ENCODE results near the gene KIF19.

The KIF19 gene

DNA sequence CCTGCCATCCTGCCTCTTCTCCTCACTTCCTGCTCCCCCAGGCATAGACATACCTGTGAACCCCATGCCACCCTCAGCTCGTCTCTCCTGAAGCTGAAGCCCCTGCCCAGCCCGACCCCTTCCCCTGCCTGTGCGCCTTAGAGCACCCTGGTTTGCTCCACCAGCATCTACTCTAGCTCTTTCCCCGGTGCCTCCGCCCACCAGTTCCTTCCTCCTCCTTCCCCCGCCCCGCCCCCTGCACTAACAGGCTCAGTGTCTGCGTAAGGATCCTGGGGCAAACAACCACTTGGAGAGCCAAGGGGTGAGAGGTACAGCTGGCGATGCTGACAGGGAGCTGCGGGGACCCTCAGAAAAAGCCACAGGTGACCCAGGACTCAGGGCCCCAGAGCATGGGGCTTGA is 43.2 kb downstream of the KIF19 start:
- no peaks in the 10 kb centered on the region for H3K9me3 ChIP-seq (ENCODE audit: control insufficient read depth in 1 of 2, low read length in 2 of 2)
- peaks cover 0 to 13% of the 10 kb centered on the region in 2 donors for H3K4me1 ChIP-seq (ENCODE audit: control insufficient read depth in 1 of 2, insufficient read depth in 2 of 2, low read length in 2 of 2)
- no peak overlapping the region for H3K27ac ChIP-seq (ENCODE audit: low read length)
- H3K27me3 ChIP-seq (ENCODE audit: low read depth, low read length), result peaks cover 5% of the 10 kb centered on the region
- H3K36me3 ChIP-seq (ENCODE audit: control insufficient read depth in 1 of 2, insufficient read depth in 2 of 2, low read length in 2 of 2), result no peaks in the 10 kb centered on the region
- no peak overlapping the region for H3K4me3 ChIP-seq (ENCODE audit: low read depth in 1 of 2, low read length in 2 of 2)

GRCh38 chr17:74369665-74370490 is 43.9 kb downstream of the KIF19 start:
- peaks cover 5% of the 10 kb centered on the region for H3K27me3 ChIP-seq (ENCODE audit: low read depth, low read length)
- H3K9me3 ChIP-seq (ENCODE audit: control insufficient read depth in 1 of 2, low read length in 2 of 2), result no peaks in the 10 kb centered on the region
- H3K27ac ChIP-seq (ENCODE audit: low read length), result no peak overlapping the region
- H3K4me3 ChIP-seq (ENCODE audit: low read depth in 1 of 2, low read length in 2 of 2), result no peak overlapping the region
- peaks cover 0 to 13% of the 10 kb centered on the region in 2 donors for H3K4me1 ChIP-seq (ENCODE audit: control insufficient read depth in 1 of 2, insufficient read depth in 2 of 2, low read length in 2 of 2)
- no peaks in the 10 kb centered on the region for H3K36me3 ChIP-seq (ENCODE audit: control insufficient read depth in 1 of 2, insufficient read depth in 2 of 2, low read length in 2 of 2)

GRCh38 chr17:74371653-74372147 is 45.7 kb downstream of the KIF19 start:
- Histone ChIP-seq H3K4me1 (ENCODE audit: control insufficient read depth in 1 of 2, insufficient read depth in 2 of 2, low read length in 2 of 2) (peaks cover 0 to 13% of the 10 kb centered on the region in 2 donors), H3K36me3 (ENCODE audit: control insufficient read depth in 1 of 2, insufficient read depth in 2 of 2, low read length in 2 of 2) (no peaks in the 10 kb centered on the region), H3K9me3 (ENCODE audit: control insufficient read depth in 1 of 2, low read length in 2 of 2) (no peaks in the 10 kb centered on the region), H3K4me3 (ENCODE audit: low read depth in 1 of 2, low read length in 2 of 2) (no peak overlapping the region), H3K27me3 (ENCODE audit: low read depth, low read length) (peaks cover 5% of the 10 kb centered on the region), H3K27ac (ENCODE audit: low read length) (no peak overlapping the region)

- no peak overlapping the region for H3K4me3 ChIP-seq (ENCODE audit: low read depth in 1 of 2, low read length in 2 of 2)
- H3K36me3 ChIP-seq (ENCODE audit: control insufficient read depth in 1 of 2, insufficient read depth in 2 of 2, low read length in 2 of 2), result no peaks in the 10 kb centered on the region
- H3K9me3 ChIP-seq (ENCODE audit: control insufficient read depth in 1 of 2, low read length in 2 of 2), result no peaks in the 10 kb centered on the region
- H3K27me3 ChIP-seq (ENCODE audit: low read depth, low read length), result peaks cover 9% of the 10 kb centered on the region
- peaks cover 0 to 13% of the 10 kb centered on the region in 2 donors for H3K4me1 ChIP-seq (ENCODE audit: control insufficient read depth in 1 of 2, insufficient read depth in 2 of 2, low read length in 2 of 2)
- H3K27ac ChIP-seq (ENCODE audit: low read length), result no peak overlapping the region
These were observed 46.4 kb downstream of the KIF19 start for GRCh38 chr17:74372426-74372825.

DNA sequence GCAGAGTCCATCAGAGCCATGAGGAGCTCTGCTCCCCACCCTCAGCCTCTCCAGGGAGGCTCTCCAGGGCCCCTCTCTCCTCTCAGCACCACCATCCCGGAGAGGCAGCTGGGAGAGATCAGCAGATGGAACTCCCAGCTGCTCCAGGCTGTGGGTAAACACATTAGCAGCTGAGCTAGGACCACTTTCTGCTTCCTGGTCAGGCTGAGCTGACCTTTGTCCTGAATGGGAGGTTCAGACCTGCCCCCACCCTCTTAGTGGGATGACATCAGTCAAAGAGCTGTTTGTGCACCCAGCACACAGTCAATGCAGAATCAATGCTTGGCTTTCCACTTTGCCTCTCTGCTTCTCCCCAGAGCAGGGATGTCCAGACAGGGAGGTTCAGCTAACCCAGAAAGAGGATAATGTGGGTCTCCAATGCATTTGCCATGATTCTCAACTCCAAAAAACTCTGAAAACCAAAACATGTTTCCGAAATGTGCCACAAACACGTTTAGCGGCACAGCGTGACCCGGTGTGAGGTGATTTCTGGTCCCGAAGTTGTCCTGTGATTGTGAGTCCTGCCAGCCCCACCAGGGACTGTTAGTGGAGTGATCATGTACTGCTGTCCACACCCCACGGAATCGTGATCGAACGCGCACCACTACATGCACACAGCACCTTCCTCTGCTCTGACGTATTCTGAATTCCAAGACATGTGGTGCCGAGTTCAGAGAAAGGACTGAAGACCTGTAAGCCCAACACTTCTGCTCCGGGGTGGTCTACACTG is 48.0 kb downstream of the KIF19 start:
- Histone ChIP-seq H3K27ac (ENCODE audit: low read length) (peak overlapping the region; percentile 31), H3K36me3 (ENCODE audit: control insufficient read depth in 1 of 2, insufficient read depth in 2 of 2, low read length in 2 of 2) (no peaks in the 10 kb centered on the region), H3K9me3 (ENCODE audit: control insufficient read depth in 1 of 2, low read length in 2 of 2) (no peaks in the 10 kb centered on the region), H3K27me3 (ENCODE audit: low read depth, low read length) (peaks cover 4% of the 10 kb centered on the region), H3K4me1 (ENCODE audit: control insufficient read depth in 1 of 2, insufficient read depth in 2 of 2, low read length in 2 of 2) (peaks cover 0 to 5% of the 10 kb centered on the region in 2 donors), H3K4me3 (ENCODE audit: low read depth in 1 of 2, low read length in 2 of 2) (no peak overlapping the region)

DNA sequence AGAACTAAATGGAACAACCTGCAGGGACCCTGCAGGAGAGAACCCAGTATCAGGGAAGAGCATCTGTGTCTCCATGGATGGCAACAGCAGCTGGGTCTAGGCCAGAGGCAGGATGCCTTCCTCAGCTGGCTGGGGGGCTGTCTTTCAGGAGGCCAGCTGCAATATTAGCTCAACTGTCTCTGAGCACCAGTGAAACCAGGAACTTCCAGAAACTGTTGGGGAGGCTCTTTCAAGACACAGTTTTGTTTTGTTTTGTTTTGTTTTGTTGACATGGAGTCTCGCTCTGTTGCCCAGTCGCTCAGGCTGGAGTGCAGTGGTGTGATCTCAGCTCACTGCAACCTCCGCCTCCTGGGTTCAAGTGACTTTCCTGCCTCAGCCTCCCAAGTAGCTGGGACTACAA is 48.8 kb downstream of the KIF19 start:
- no peak overlapping the region for H3K27ac ChIP-seq (ENCODE audit: low read length)

DNA sequence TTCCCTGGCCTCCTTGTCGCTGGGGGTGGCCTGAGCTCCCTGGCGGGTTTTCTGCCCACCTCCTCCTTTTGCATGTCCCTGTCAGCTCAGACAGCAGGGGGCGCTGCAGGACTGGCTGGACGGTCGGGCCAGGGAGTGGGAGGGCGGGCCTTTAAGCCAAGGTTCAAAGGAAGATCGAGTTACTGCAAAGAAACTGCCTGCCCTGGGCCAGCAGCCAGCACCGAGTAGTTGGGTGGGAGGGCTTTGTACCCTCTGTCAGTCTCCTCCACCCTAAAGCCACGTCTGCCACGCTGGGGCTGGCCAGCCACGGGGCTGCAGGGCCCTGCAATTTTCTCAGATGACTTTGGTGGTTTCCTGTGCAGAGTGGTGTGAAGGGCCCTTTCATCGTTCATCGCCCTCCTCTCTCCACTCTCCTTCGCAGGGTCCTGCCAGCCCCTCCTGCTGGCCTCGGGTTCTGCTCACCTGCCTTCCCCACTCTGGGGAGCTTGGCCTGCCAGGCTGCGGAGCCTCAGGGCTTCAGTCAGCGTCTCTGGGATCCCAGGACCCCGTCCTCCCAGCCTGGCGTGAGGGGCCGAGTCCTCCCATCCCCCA is 53.6 kb downstream of the KIF19 start:
- H3K27ac ChIP-seq (ENCODE audit: low read length), result no peak overlapping the region
- no peaks in the 10 kb centered on the region for H3K36me3 ChIP-seq (ENCODE audit: control insufficient read depth in 1 of 2, insufficient read depth in 2 of 2, low read length in 2 of 2)
- H3K4me1 ChIP-seq (ENCODE audit: control insufficient read depth in 1 of 2, insufficient read depth in 2 of 2, low read length in 2 of 2), result peaks cover 8 to 14% of the 10 kb centered on the region in 2 donors
- peak overlapping the region; percentile 26 to 45 for H3K4me3 ChIP-seq (ENCODE audit: low read depth in 1 of 2, low read length in 2 of 2)
- H3K27me3 ChIP-seq (ENCODE audit: low read depth, low read length), result peaks cover 4% of the 10 kb centered on the region
- no peaks in the 10 kb centered on the region for H3K9me3 ChIP-seq (ENCODE audit: control insufficient read depth in 1 of 2, low read length in 2 of 2)

More for the DNA sequence above, 48.8 kb downstream of the KIF19 start:
- H3K4me3 ChIP-seq (ENCODE audit: low read depth in 1 of 2, low read length in 2 of 2), result no peak overlapping the region
- H3K4me1 ChIP-seq (ENCODE audit: control insufficient read depth in 1 of 2, insufficient read depth in 2 of 2, low read length in 2 of 2), result peaks cover 4 to 8% of the 10 kb centered on the region in 2 donors
- no peaks in the 10 kb centered on the region for H3K9me3 ChIP-seq (ENCODE audit: control insufficient read depth in 1 of 2, low read length in 2 of 2)
- no peaks in the 10 kb centered on the region for H3K36me3 ChIP-seq (ENCODE audit: control insufficient read depth in 1 of 2, insufficient read depth in 2 of 2, low read length in 2 of 2)
- peaks cover 4% of the 10 kb centered on the region for H3K27me3 ChIP-seq (ENCODE audit: low read depth, low read length)

DNA sequence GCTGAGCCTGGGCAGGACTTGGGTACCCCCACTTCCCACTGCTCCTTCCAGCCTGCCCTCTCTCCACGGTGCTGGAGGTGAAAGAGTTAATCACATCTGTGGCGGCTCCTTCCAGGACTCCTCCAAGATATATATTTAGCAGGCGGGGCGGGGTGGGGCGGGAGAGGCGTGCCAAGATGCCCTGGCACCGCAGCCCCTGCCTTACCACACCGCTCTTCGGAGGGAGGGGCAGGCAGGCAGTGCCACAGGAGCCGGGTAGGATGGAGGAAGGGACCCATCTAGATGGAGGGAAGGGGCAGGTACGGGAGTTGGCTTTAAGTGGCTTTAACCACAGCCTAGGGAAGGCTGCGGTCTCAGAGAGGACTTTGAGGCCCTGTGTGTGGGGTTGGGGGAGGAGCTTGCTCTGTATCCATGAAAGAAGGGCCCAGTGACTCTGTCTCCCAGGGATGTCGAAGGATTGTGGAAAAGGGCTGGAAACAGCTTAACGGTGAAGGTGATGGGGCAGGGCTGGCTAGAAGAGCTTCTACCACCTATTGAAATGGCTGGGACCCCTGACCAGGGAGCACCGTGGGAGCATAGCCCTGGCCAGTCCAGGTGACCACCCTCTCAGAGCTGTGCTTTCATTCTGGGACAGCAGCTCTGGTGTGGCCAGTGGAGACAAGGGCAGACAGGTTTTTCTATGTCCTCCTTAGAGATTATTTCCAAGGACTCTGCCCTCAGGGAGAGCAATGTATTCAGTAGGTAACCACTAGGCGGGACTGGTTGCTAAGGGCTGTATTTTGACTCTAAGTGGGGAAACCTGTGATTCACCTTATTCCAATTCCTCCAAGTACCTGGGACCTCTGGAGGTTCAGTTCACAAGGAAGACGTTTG is 54.3 kb downstream of the KIF19 start:
- peak overlapping the region; percentile 51 for H3K27ac ChIP-seq (ENCODE audit: low read length)
- H3K4me3 ChIP-seq (ENCODE audit: low read depth in 1 of 2, low read length in 2 of 2), result peak overlapping the region in 1 of 2 donors; percentile 45
- peaks cover 4% of the 10 kb centered on the region for H3K27me3 ChIP-seq (ENCODE audit: low read depth, low read length)
- no peaks in the 10 kb centered on the region for H3K36me3 ChIP-seq (ENCODE audit: control insufficient read depth in 1 of 2, insufficient read depth in 2 of 2, low read length in 2 of 2)
- H3K4me1 ChIP-seq (ENCODE audit: control insufficient read depth in 1 of 2, insufficient read depth in 2 of 2, low read length in 2 of 2), result peaks cover 8 to 14% of the 10 kb centered on the region in 2 donors
- no peaks in the 10 kb centered on the region for H3K9me3 ChIP-seq (ENCODE audit: control insufficient read depth in 1 of 2, low read length in 2 of 2)

GRCh38 chr17:74380959-74381808 is 55.2 kb downstream of the KIF19 start:
- Histone ChIP-seq H3K27me3 (ENCODE audit: low read depth, low read length) (peaks cover 4% of the 10 kb centered on the region), H3K36me3 (ENCODE audit: control insufficient read depth in 1 of 2, insufficient read depth in 2 of 2, low read length in 2 of 2) (no peaks in the 10 kb centered on the region), H3K27ac (ENCODE audit: low read length) (peak overlapping the region; percentile 23), H3K4me1 (ENCODE audit: control insufficient read depth in 1 of 2, insufficient read depth in 2 of 2, low read length in 2 of 2) (peaks cover 8 to 14% of the 10 kb centered on the region in 2 donors), H3K4me3 (ENCODE audit: low read depth in 1 of 2, low read length in 2 of 2) (no peak overlapping the region), H3K9me3 (ENCODE audit: control insufficient read depth in 1 of 2, low read length in 2 of 2) (no peaks in the 10 kb centered on the region)

DNA sequence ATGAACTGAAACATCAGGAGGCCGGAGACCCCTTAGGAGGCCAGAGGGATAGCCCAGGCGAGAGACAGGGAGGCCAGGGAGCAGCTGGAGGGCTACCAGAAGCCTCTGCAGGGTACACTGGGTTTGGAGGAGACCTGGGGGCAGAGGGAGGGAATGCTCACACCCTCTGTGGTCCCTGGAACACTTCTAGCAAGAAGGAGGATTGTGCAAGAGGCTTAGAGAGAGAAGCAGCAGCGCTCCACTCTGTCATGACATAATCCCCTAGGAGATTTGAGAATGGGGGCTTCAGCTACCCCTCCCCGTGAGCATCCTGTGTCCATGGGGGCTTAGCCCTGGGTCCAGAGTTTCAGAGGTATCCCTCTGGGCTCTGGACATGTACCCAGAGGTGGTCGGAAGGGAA is 57.1 kb downstream of the KIF19 start:
- Histone ChIP-seq H3K4me1 (ENCODE audit: control insufficient read depth in 1 of 2, insufficient read depth in 2 of 2, low read length in 2 of 2) (peaks cover 8 to 14% of the 10 kb centered on the region in 2 donors), H3K9me3 (ENCODE audit: control insufficient read depth in 1 of 2, low read length in 2 of 2) (no peaks in the 10 kb centered on the region), H3K36me3 (ENCODE audit: control insufficient read depth in 1 of 2, insufficient read depth in 2 of 2, low read length in 2 of 2) (no peaks in the 10 kb centered on the region), H3K27ac (ENCODE audit: low read length) (no peak overlapping the region), H3K4me3 (ENCODE audit: low read depth in 1 of 2, low read length in 2 of 2) (no peak overlapping the region), H3K27me3 (ENCODE audit: low read depth, low read length) (no peaks in the 10 kb centered on the region)
